Stimulated activated CD4-positive, alpha-beta T cell treated with anti-CD3 and anti-CD28 coated beads, Interleukin-1b, Interleukin-23, amount 100 ng/mL, for 48 hours (primary cell): Measurements from ENCODE around the gene CCDC138.
A peak's percentile ranks its signal among the peaks of the same experiment; 100 is the strongest.
"Not testable (repeated sequence)": the region's sequence is repeated elsewhere in the genome, so short reads cannot be mapped to it uniquely, and the experiment has no call there.

Experiments used
- DNase-seq: peaks from one replicate; pipeline ENCODE4 v3.0.0-alpha.2; 2020

Gene CCDC138

GRCh38 chr2:108786354-108787215 is at the start of gene CCDC138:
CCDC138 (plus strand) TSS chr2:108786771; CDS start chr2:108786823, 52 bp downstream.
- DNase-seq: peak; percentile 91

GRCh38 chr2:108757973-108758372 is 28.6 kb upstream of the CCDC138 start:
- DNase-seq: not testable (repeated sequence)

- not testable (repeated sequence) for DNase-seq
Measured at GRCh38 chr2:108762618-108763017, 24.0 kb upstream of the CCDC138 start.

GRCh38 chr2:108766671-108767070 is 19.9 kb upstream of the CCDC138 start:
- DNase-seq: not testable (repeated sequence)

- not testable (repeated sequence) for DNase-seq
Measured at GRCh38 chr2:108767859-108768258, 18.7 kb upstream of the CCDC138 start.

GRCh38 chr2:108776475-108776874 is 10.1 kb upstream of the CCDC138 start:
- no peak for DNase-seq

GRCh38 chr2:108778857-108779256 is 7.7 kb upstream of the CCDC138 start:
- DNase-seq: no peak

GRCh38 chr2:108786008-108786353 is 590 bp upstream of the CCDC138 start:
- DNase-seq: no peak

GRCh38 chr2:108787216-108787541 is 608 bp downstream of the CCDC138 start:
- DNase-seq: no peak

GRCh38 chr2:108803045-108803736 is 16.6 kb downstream of the CCDC138 start:
- DNase-seq: no peak

- no peak for DNase-seq
Measured at GRCh38 chr2:108805032-108805431, 18.5 kb downstream of the CCDC138 start.

- DNase-seq: no peak
Measured at GRCh38 chr2:108805782-108806181, 19.2 kb downstream of the CCDC138 start.

GRCh38 chr2:108806371-108807113 is 20.0 kb downstream of the CCDC138 start:
- no peak for DNase-seq

GRCh38 chr2:108809936-108810335 is 23.4 kb downstream of the CCDC138 start:
- no peak for DNase-seq

- DNase-seq: no peak
Measured at GRCh38 chr2:108810993-108811957, 24.7 kb downstream of the CCDC138 start.

GRCh38 chr2:108813732-108814131 is 27.2 kb downstream of the CCDC138 start:
- no peak for DNase-seq

- DNase-seq: no peak
Measured at GRCh38 chr2:108820482-108820881, 33.9 kb downstream of the CCDC138 start.

GRCh38 chr2:108823286-108823685 is 36.7 kb downstream of the CCDC138 start:
- DNase-seq: no peak

GRCh38 chr2:108824316-108825070 is 37.9 kb downstream of the CCDC138 start:
- DNase-seq: no peak

GRCh38 chr2:108825254-108825653 is 38.7 kb downstream of the CCDC138 start:
- no peak for DNase-seq

- no peak for DNase-seq
Measured at GRCh38 chr2:108825736-108826135, 39.2 kb downstream of the CCDC138 start.
